ENCODE measurements around the gene MED31.

Gene MED31

DNA sequence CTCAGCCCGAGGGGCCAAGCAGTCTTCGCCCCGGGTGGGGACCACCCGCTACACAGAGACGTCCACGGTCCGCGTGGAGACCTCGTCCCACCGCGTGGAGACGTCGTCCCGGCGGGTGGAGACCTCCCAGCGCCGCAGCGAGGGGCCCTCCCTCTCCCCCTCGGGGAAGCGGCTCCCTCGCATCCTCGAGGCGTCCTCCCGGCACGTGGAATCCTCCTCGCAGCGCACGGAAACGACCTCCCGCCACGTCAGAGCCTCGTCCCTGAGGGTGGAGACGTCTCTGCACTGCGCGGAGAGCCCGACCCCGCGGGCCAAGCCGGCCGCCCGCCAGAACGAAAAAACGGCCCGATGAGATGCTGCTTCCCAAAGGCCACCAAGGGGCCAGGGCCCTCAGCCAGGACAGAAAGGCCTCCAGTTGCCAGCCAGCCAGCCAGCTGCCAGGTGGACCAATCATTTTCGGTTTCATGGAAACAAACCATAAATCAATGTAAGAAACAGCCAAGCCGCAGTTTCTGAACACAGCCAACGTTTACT, 581 bp upstream of the MED31 start:
- Histone ChIP-seq H2BK120ac (ENCODE audit: low read depth, low read length) (peak overlapping the region; percentile 45), H3K9me3 (ENCODE audit: control insufficient read depth, low read length) (no peaks in the 10 kb centered on the region), H3K27me3 (ENCODE audit: control insufficient read depth in 1 of 2, insufficient read depth in 1 of 2, low read length in 2 of 2) (peaks cover 14 to 16% of the 10 kb centered on the region in 2 experiments), H4K8ac (ENCODE audit: low read length) (peak overlapping the region; percentile 98), H3K36me3 (ENCODE audit: control insufficient read depth in 1 of 2, insufficient read depth in 2 of 2, low read depth in 1 of 2, low read length in 2 of 2) (peaks cover 0 to 27% of the 10 kb centered on the region in 2 experiments), H3K79me1 (replicated peaks; ENCODE audit: low read length, poor library complexity, severe bottlenecking) (peaks cover 16% of the 10 kb centered on the region), H2AFZ (ENCODE audit: low read depth, low read length) (peak overlapping the region; percentile 98), H3K4ac (ENCODE audit: low read depth in 1 of 2, low read length in 2 of 2) (peak overlapping the region; percentile 80 to 89), H3K14ac (ENCODE audit: low read length in 2 of 2) (peak overlapping the region in 1 of 2 experiments; percentile 81), H2AK5ac (ENCODE audit: low read length, severe bottlenecking) (peak overlapping the region; percentile 47), H3K4me1 (ENCODE audit: control insufficient read depth, insufficient read depth, low read depth, low read length) (peaks cover 15% of the 10 kb centered on the region), H4K91ac (ENCODE audit: low read length) (peak overlapping the region; percentile 99), H3K4me3 (ENCODE audit: insufficient read depth in 1 of 2, low read depth in 1 of 2, low read length in 2 of 2) (peak overlapping the region; percentile 52 to 98), H3K9ac (ENCODE audit: low read length) (peak overlapping the region; percentile 81), H2BK15ac (ENCODE audit: low read depth, poor library complexity, severe bottlenecking) (peak overlapping the region; percentile 8), H2BK5ac (ENCODE audit: low read depth, low read length, poor library complexity, severe bottlenecking) (no peak overlapping the region), H3K23ac (ENCODE audit: low read length in 2 of 2) (no peak overlapping the region), H3K18ac (ENCODE audit: low read depth in 1 of 2, low read length in 2 of 2) (peak overlapping the region; percentile 95 to 97), H2BK12ac (ENCODE audit: low read length in 2 of 2) (peak overlapping the region in 1 of 2 experiments; percentile 52), H3K4me2 (ENCODE audit: low read length, poor library complexity, severe bottlenecking) (peak overlapping the region; percentile 62), H3K27ac (ENCODE audit: low read length, poor library complexity, severe bottlenecking) (no peak overlapping the region)
- no peak for DNase-seq
- 64% methylated on average over 47 of the region's 47 CpGs for WGBS

DNA sequence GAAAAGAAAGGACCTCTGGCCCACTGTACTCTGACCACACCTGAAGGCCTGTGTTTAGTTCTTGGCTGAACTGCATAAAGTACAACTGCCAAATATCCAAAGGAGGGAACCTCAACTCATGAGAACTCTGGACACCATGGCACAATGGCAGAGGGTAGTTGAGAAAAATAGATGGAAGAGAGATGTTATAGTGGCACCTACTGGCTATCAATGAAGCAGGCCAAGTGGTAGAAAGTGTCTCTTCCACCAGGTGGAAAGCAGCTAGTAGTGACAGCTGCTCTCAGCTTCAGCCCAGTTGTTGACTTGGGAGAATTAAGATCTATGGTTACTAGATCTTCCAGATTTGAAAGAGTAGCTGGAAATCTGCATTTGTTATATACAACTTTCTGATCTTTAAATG, 3.2 kb downstream of the MED31 start:
- Histone ChIP-seq H4K91ac (ENCODE audit: low read length) (no peak overlapping the region), H3K23ac (ENCODE audit: low read length in 2 of 2) (no peak overlapping the region), H2BK5ac (ENCODE audit: low read depth, low read length, poor library complexity, severe bottlenecking) (no peak overlapping the region), H2AFZ (ENCODE audit: low read depth, low read length) (no peak overlapping the region), H2BK120ac (ENCODE audit: low read depth, low read length) (no peak overlapping the region), H3K18ac (ENCODE audit: low read depth in 1 of 2, low read length in 2 of 2) (no peak overlapping the region), H3K79me1 (replicated peaks; ENCODE audit: low read length, poor library complexity, severe bottlenecking) (peaks cover 18% of the 10 kb centered on the region), H3K4me2 (ENCODE audit: low read length, poor library complexity, severe bottlenecking) (no peak overlapping the region), H4K8ac (ENCODE audit: low read length) (no peak overlapping the region), H2BK12ac (ENCODE audit: low read length in 2 of 2) (no peak overlapping the region), H3K14ac (ENCODE audit: low read length in 2 of 2) (no peak overlapping the region), H3K4me1 (ENCODE audit: control insufficient read depth, insufficient read depth, low read depth, low read length) (peaks cover 7% of the 10 kb centered on the region), H3K9me3 (ENCODE audit: control insufficient read depth, low read length) (no peaks in the 10 kb centered on the region), H3K36me3 (ENCODE audit: control insufficient read depth in 1 of 2, insufficient read depth in 2 of 2, low read depth in 1 of 2, low read length in 2 of 2) (peaks cover 6 to 62% of the 10 kb centered on the region in 2 experiments), H3K9ac (ENCODE audit: low read length) (no peak overlapping the region), H3K4ac (ENCODE audit: low read depth in 1 of 2, low read length in 2 of 2) (no peak overlapping the region), H3K4me3 (ENCODE audit: insufficient read depth in 1 of 2, low read depth in 1 of 2, low read length in 2 of 2) (no peak overlapping the region), H2BK15ac (ENCODE audit: low read depth, poor library complexity, severe bottlenecking) (no peak overlapping the region), H2AK5ac (ENCODE audit: low read length, severe bottlenecking) (no peak overlapping the region), H3K27me3 (ENCODE audit: control insufficient read depth in 1 of 2, insufficient read depth in 1 of 2, low read length in 2 of 2) (no peaks in the 10 kb centered on the region), H3K27ac (ENCODE audit: low read length, poor library complexity, severe bottlenecking) (no peak overlapping the region)
- peak; percentile 22 for DNase-seq

DNA sequence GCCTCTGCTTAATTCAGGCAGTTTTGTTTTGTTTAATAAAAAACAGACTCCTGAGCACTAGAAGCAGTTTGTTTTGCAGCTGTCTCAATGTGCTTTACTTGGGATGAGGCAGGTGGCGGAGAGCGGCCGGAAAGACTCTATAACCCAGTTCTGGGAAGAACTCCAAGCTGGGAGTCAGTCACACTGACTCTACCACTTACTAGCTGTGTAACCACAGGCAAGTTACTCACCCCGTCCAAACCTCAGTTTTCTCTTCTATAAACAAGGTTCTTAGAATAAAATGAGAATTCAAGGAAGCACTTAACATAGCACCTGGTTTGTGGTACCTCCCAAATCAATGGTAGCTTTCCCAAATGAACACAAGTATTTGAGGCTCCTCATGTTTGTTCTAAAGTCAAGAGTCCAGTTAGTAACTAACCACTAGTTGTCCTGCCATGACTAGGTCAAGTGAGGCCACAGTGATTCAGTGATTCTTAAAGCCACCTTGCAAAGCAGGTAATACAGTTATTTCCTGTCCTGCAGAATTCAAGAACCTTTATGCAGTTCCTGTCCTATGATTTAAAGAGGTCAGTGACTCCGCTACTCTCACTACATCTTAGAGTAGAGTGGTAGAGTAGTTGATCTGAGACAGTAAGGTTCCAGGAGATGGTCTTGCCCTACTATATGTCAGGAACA, 7.8 kb downstream of the MED31 start:
- Histone ChIP-seq H3K4ac (ENCODE audit: low read depth in 1 of 2, low read length in 2 of 2) (no peak overlapping the region), H3K27ac (ENCODE audit: low read length, poor library complexity, severe bottlenecking) (no peak overlapping the region), H4K91ac (ENCODE audit: low read length) (no peak overlapping the region), H3K4me3 (ENCODE audit: insufficient read depth in 1 of 2, low read depth in 1 of 2, low read length in 2 of 2) (no peak overlapping the region), H2BK15ac (ENCODE audit: low read depth, poor library complexity, severe bottlenecking) (no peak overlapping the region), H4K8ac (ENCODE audit: low read length) (no peak overlapping the region), H2BK12ac (ENCODE audit: low read length in 2 of 2) (no peak overlapping the region), H3K4me1 (ENCODE audit: control insufficient read depth, insufficient read depth, low read depth, low read length) (peaks cover 10% of the 10 kb centered on the region), H3K23ac (ENCODE audit: low read length in 2 of 2) (no peak overlapping the region), H3K36me3 (ENCODE audit: control insufficient read depth in 1 of 2, insufficient read depth in 2 of 2, low read depth in 1 of 2, low read length in 2 of 2) (peaks cover 6 to 60% of the 10 kb centered on the region in 2 experiments), H3K27me3 (ENCODE audit: control insufficient read depth in 1 of 2, insufficient read depth in 1 of 2, low read length in 2 of 2) (no peaks in the 10 kb centered on the region), H2AFZ (ENCODE audit: low read depth, low read length) (no peak overlapping the region), H2AK5ac (ENCODE audit: low read length, severe bottlenecking) (no peak overlapping the region), H3K9ac (ENCODE audit: low read length) (no peak overlapping the region), H3K14ac (ENCODE audit: low read length in 2 of 2) (no peak overlapping the region), H3K18ac (ENCODE audit: low read depth in 1 of 2, low read length in 2 of 2) (no peak overlapping the region), H2BK120ac (ENCODE audit: low read depth, low read length) (no peak overlapping the region), H3K79me1 (replicated peaks; ENCODE audit: low read length, poor library complexity, severe bottlenecking) (peaks cover 14% of the 10 kb centered on the region), H3K9me3 (ENCODE audit: control insufficient read depth, low read length) (no peaks in the 10 kb centered on the region), H2BK5ac (ENCODE audit: low read depth, low read length, poor library complexity, severe bottlenecking) (no peak overlapping the region), H3K4me2 (ENCODE audit: low read length, poor library complexity, severe bottlenecking) (no peak overlapping the region)
- DNase-seq = peak; percentile 73
- 88% methylated on average over 5 of the region's 5 CpGs for WGBS

DNA sequence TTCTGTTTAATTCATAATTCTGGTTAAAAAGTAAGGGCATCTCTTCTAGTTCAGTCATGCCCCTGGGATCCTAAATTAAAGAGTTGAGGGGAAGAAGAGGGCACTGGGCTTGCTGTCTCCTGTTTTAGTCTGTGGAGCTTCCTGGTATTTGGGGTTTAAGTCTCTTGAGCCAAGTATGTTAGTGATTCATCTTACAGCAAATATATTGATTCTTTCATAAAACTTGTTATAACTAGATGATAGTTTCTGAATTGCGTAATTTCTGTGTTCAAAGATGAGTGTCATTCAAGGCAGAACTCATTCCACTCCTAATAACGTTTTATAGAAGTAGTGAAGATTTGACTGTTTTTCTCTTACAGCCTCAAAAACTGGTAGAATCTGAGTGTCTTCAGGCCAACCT, 8.8 kb downstream of the MED31 start:
- H2BK15ac ChIP-seq (ENCODE audit: low read depth, poor library complexity, severe bottlenecking) = no peak overlapping the region
- no peak for DNase-seq
- WGBS = 100% methylated on average over 1 of the region's 2 CpGs

More for the DNA sequence above, 8.8 kb downstream of the MED31 start:
- no peak overlapping the region for H3K14ac ChIP-seq (ENCODE audit: low read length in 2 of 2)
- peaks cover 10 to 50% of the 10 kb centered on the region in 2 experiments for H3K36me3 ChIP-seq (ENCODE audit: control insufficient read depth in 1 of 2, insufficient read depth in 2 of 2, low read depth in 1 of 2, low read length in 2 of 2)
- peaks cover 24% of the 10 kb centered on the region for H3K79me1 ChIP-seq (replicated peaks; ENCODE audit: low read length, poor library complexity, severe bottlenecking)
- peak overlapping the region in 1 of 2 experiments; percentile 4 for H3K4me3 ChIP-seq (ENCODE audit: insufficient read depth in 1 of 2, low read depth in 1 of 2, low read length in 2 of 2)
- H3K23ac ChIP-seq (ENCODE audit: low read length in 2 of 2) = no peak overlapping the region
- peaks cover 20% of the 10 kb centered on the region for H3K4me1 ChIP-seq (ENCODE audit: control insufficient read depth, insufficient read depth, low read depth, low read length)
- H3K9me3 ChIP-seq (ENCODE audit: control insufficient read depth, low read length) = no peaks in the 10 kb centered on the region
- no peak overlapping the region for H3K18ac ChIP-seq (ENCODE audit: low read depth in 1 of 2, low read length in 2 of 2)
- no peak overlapping the region for H4K91ac ChIP-seq (ENCODE audit: low read length)
- no peak overlapping the region for H3K27ac ChIP-seq (ENCODE audit: low read length, poor library complexity, severe bottlenecking)
- H2AK5ac ChIP-seq (ENCODE audit: low read length, severe bottlenecking) = no peak overlapping the region
- no peak overlapping the region for H2BK120ac ChIP-seq (ENCODE audit: low read depth, low read length)
- no peaks in the 10 kb centered on the region for H3K27me3 ChIP-seq (ENCODE audit: control insufficient read depth in 1 of 2, insufficient read depth in 1 of 2, low read length in 2 of 2)
- H3K4me2 ChIP-seq (ENCODE audit: low read length, poor library complexity, severe bottlenecking) = no peak overlapping the region
- no peak overlapping the region for H2BK12ac ChIP-seq (ENCODE audit: low read length in 2 of 2)
- H4K8ac ChIP-seq (ENCODE audit: low read length) = no peak overlapping the region
- H2AFZ ChIP-seq (ENCODE audit: low read depth, low read length) = no peak overlapping the region
- no peak overlapping the region for H2BK5ac ChIP-seq (ENCODE audit: low read depth, low read length, poor library complexity, severe bottlenecking)
- H3K4ac ChIP-seq (ENCODE audit: low read depth in 1 of 2, low read length in 2 of 2) = no peak overlapping the region
- peak overlapping the region; percentile 96 for H3K9ac ChIP-seq (ENCODE audit: low read length)
